Esophagus (tissue), 2 donors: ENCODE measurements around the gene ITPRIPL2. TPM values are rescaled to one million over a fixed set of nuclear protein-coding genes. Genes with fewer than 3 reads are reported as not detected.
A peak's percentile ranks its signal among the peaks of the same experiment; 100 is the strongest.

Experiments
- H3K27ac ChIP-seq, 2 donors: one replicate each; pipeline ENCODE4 v1.5.1; 2013; ENCODE audit warnings: low read depth in 2 of 2, mild to moderate bottlenecking in 2 of 2, inconsistent platforms in 1 of 2, low read length in 1 of 2, moderate library complexity in 1 of 2
- H3K27me3 ChIP-seq, 2 donors: one replicate each; pipeline ENCODE4 v1.6.1; 2013; ENCODE audit warnings: low read length in 2 of 2, control low read depth in 1 of 2, mild to moderate bottlenecking in 1 of 2; ENCODE audit not compliant: insufficient read depth in 2 of 2, control insufficient read depth in 1 of 2
- H3K36me3 ChIP-seq, 2 donors: one replicate each; pipeline ENCODE4 v1.6.1; 2013; ENCODE audit warnings: low read length in 1 of 2; ENCODE audit not compliant: control insufficient read depth in 2 of 2, insufficient read depth in 2 of 2
- H3K4me1 ChIP-seq, 2 donors: one replicate each; pipeline ENCODE4 v1.6.1; 2013; ENCODE audit warnings: low read length in 1 of 2; ENCODE audit not compliant: control insufficient read depth in 2 of 2, insufficient read depth in 2 of 2
- H3K4me3 ChIP-seq, 2 donors: one replicate each; pipeline ENCODE4 v1.5.1; 2013; ENCODE audit warnings: low read length in 2 of 2, mild to moderate bottlenecking in 2 of 2, low read depth in 1 of 2, moderate library complexity in 1 of 2
- H3K9me3 ChIP-seq, 2 donors: one replicate each; pipeline ENCODE4 v1.6.1; 2013; ENCODE audit warnings: mild to moderate bottlenecking in 2 of 2, low read depth in 1 of 2, low read length in 1 of 2, moderate library complexity in 1 of 2; ENCODE audit not compliant: control insufficient read depth in 2 of 2, insufficient read depth in 1 of 2
- WGBS, 2 donors: extraction: QIAGEN DNeasy Blood & Tissue Kit; methylation state at CpG; one replicate each; pipeline ENCODE4 v1.1.7; 2013; 5-methylcytosine and 5-hydroxymethylcytosine counted together
- polyA plus RNA-seq, 2 donors: library from polyadenylated mRNA; stranded (reverse); fragments of 200-250 nt; gene quantifications; one replicate each; pipeline ENCODE4 v1.2.3, GENCODE V29; 2013
- donor health status: healthy with polysubstance abuse.
- donor health status: Bipolar disorder and iron deficiency.

Gene ITPRIPL2
- polyA plus RNA-seq, 2 donors: 10.5 to 13.3 TPM

DNA sequence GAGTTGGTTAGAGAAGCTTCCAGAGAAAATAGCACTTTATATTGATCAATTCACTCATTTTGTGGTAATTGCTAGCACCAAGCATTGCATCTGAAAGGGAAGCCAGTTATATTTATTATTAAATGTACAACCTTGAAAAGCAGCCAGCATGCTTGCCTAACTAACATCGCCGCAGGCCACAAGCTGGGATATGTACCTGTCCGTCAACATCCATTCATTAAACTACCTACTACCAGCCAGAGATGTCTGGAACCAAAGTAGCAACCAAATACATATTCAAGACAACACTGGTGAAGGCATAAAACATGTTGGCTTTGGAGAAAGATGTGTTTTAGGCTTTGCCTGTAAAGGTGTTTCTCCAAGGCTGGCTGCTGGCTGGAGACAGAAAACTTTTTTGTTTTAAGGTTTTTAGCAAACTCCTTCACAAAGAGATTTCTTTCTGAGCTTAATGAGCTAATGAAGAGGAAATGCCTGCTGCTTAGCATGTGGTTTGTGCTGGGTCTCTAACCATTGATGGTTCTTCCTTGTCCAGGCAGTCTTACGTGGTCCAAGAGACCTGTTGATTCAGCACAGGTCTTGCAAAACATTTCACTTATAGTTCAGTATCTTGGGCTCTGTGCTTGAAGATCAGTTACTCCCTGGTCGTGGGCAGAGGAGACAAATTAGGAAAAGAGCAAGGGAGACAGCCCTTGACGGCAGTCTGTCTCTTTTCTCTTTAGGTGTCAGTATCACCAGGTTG, 3.1 kb downstream of the ITPRIPL2 start:
- Histone ChIP-seq H3K27me3 (no peaks in the 10 kb centered on the region), H3K27ac (peak overlapping the region; percentile 26 to 70), H3K4me3 (peak overlapping the region in 1 of 2 donors; percentile 66), H3K9me3 (no peaks in the 10 kb centered on the region), H3K4me1 (peaks cover 7 to 11% of the 10 kb centered on the region in 2 donors), H3K36me3 (peaks cover 0 to 4% of the 10 kb centered on the region in 2 donors)
- WGBS, 2 donors: 31 to 44% methylated on average over 6 of the region's 6 CpGs

DNA sequence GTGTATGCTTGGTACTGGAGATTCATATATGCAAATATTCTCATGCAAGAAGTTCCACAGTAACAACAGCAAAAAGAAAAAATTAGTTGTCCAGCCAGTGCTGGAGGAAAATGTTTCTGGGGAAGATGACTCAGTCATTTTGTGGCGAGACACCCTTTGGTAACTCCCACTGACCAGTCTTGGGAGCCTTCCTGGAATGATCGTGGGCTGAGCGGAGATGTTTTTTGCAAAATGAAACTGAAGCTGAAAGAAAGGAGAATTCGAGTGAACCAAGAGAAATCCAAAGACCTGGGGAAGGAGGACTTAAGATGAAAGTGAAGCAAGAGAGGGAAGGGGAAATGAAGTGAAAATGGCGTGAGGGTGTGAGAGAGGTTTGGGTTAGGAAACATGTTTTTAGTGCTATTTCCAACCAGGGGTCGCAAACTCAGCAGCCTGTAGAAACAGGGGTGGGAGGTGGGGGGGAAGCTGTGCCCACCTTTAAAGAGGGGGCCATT, 5.2 kb downstream of the ITPRIPL2 start:
- H3K4me3 ChIP-seq: peak overlapping the region; percentile 10 to 35
- WGBS, 2 donors: 11 to 41% methylated on average over 6 of the region's 6 CpGs

DNA sequence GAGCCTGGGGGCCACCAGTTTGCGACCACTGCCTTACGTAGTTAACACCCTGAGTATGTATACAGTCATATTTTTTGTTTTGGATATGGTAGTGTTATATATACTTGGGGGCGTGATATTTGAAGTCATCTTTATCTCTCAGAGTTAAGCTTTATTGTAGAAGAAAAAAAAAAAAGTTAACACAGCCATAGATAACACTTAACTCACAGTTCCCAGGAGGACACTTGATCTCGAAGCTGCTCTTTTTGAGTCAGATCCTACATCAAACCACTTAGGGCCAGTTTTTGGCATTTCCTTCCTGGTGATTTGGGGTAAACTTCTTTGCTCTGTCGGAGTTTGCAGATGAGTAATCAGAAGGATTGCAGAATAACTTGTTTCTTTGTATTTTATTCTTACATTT, 5.8 kb downstream of the ITPRIPL2 start:
- 34 to 41% methylated on average over 5 of the region's 5 CpGs for WGBS, 2 donors
- Histone ChIP-seq H3K4me1 (peaks cover 9 to 13% of the 10 kb centered on the region in 2 donors), H3K27me3 (no peaks in the 10 kb centered on the region), H3K4me3 (peak overlapping the region in 1 of 2 donors; percentile 35), H3K9me3 (no peaks in the 10 kb centered on the region), H3K27ac (peak overlapping the region; percentile 85), H3K36me3 (peaks cover 0 to 4% of the 10 kb centered on the region in 2 donors)

More for the DNA sequence above, 5.2 kb downstream of the ITPRIPL2 start:
- Histone ChIP-seq H3K27ac (peak overlapping the region; percentile 85), H3K27me3 (no peaks in the 10 kb centered on the region), H3K9me3 (no peaks in the 10 kb centered on the region), H3K4me1 (peaks cover 9 to 13% of the 10 kb centered on the region in 2 donors), H3K36me3 (peaks cover 0 to 4% of the 10 kb centered on the region in 2 donors)

DNA sequence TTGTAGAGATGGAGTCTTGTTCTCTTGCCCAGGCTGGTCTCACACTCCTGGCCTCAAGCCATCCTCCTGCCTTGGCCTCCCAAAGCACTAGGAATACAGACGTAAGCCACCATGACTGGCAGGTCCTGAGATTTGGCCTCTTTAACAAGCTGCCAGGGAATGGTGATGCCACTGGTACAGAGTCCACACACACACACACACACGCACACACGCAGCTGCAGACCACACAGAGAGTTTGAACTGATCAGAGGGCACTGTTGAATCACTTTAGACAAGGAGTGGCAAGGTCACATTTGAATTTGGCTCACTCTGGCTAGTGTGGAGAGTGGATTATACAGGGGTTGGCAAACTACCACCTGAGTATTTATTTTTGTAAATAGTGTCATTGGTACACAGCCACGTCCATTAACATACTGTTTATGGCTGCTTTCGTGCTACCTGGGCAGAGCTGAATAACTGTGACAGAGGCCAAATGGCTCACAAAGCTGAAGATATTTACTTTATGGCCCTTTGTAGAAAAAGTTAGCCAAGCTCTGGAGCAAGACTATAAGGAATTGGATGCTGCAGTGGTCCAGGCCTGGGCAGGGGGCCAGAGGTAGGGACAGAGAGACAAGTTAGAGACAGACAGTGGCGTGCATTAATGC, 9.9 kb downstream of the ITPRIPL2 start:
- Histone ChIP-seq H3K9me3 (peaks cover 0 to 3% of the 10 kb centered on the region in 2 donors), H3K4me3 (no peak overlapping the region), H3K36me3 (no peaks in the 10 kb centered on the region), H3K4me1 (peaks cover 2 to 3% of the 10 kb centered on the region in 2 donors), H3K27me3 (no peaks in the 10 kb centered on the region), H3K27ac (peak overlapping the region; percentile 43 to 59)
- WGBS, 2 donors: 52 to 53% methylated on average over 6 of the region's 6 CpGs

DNA sequence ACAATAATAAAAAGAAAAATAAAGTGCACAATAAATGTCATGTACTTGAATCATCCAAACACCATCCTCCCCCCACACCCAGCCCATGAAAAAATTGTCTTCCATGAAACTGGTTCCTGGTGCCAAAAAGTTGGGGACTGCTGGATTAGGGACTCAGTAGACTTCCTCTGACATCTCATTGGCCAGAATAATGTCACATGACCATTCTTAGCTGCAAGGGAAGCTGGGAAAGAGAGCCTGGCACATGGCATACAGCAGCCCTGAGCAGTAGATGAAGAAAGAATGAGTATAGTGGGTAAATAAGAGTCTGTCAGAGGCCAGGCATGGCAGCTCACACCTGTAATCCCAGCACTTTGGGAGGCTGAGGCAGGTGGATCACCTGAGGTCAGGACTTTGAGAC, 12.5 kb downstream of the ITPRIPL2 start:
- no peaks in the 10 kb centered on the region for H3K27me3 ChIP-seq
- no peak overlapping the region for H3K4me3 ChIP-seq
- no peak overlapping the region for H3K27ac ChIP-seq
- peaks cover 0 to 3% of the 10 kb centered on the region in 2 donors for H3K9me3 ChIP-seq
- no peaks in the 10 kb centered on the region for H3K36me3 ChIP-seq
- H3K4me1 ChIP-seq: peaks cover 2 to 3% of the 10 kb centered on the region in 2 donors

DNA sequence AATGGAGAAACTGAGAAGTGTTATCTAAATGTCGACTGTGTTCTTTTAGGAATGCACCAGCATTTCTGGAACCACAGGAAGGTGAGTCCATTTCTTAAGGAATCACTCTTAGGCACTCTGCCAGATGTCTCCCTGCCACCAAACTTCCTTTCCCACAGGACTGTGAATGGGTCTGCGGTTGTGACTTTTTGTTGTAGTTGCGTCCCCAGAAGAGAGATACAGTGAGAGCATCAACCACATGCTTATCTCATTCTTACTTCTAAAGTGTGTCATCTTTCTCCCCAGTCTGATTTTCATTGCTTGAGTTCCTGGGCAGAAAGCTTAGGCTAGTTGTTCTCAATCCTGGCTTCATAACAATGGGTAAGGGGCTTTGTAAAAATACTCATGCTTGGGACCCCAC, 13.4 kb downstream of the ITPRIPL2 start:
- Histone ChIP-seq H3K4me1 (peaks cover 0 to 3% of the 10 kb centered on the region in 2 donors), H3K27ac (no peak overlapping the region), H3K4me3 (no peak overlapping the region), H3K27me3 (no peaks in the 10 kb centered on the region), H3K9me3 (peaks cover 0 to 3% of the 10 kb centered on the region in 2 donors), H3K36me3 (no peaks in the 10 kb centered on the region)
- 79 to 83% methylated on average over 3 of the region's 3 CpGs for WGBS, 2 donors

DNA sequence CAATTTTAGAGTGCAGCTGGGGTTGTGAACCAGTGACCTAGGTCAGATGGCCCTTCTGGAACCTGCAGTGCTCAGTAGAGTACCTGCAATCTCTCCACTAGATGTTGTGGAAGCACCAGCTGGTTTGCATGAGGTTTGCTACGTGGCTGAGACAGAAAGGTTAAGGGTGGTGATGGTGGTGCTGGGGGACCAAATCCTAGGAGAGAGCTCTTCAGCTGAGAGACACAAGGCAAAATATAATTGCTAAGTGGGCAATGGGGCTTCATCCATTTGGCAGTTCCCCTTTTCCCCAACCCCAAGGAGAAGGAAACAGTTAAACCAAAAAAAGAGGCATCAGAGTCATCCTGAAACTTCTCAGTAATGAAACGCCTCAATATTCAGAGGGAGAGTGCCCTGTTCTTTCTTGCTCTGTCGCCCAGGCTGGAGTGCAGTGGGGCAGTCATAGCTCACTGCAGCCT, 13.9 kb downstream of the ITPRIPL2 start:
- H3K27ac ChIP-seq: no peak overlapping the region
- H3K4me3 ChIP-seq: no peak overlapping the region
- peaks cover 0 to 3% of the 10 kb centered on the region in 2 donors for H3K9me3 ChIP-seq
- no peaks in the 10 kb centered on the region for H3K36me3 ChIP-seq
- H3K27me3 ChIP-seq: no peaks in the 10 kb centered on the region
- WGBS, 2 donors: 70 to 76% methylated on average over 3 of the region's 3 CpGs
- no peaks in the 10 kb centered on the region for H3K4me1 ChIP-seq

DNA sequence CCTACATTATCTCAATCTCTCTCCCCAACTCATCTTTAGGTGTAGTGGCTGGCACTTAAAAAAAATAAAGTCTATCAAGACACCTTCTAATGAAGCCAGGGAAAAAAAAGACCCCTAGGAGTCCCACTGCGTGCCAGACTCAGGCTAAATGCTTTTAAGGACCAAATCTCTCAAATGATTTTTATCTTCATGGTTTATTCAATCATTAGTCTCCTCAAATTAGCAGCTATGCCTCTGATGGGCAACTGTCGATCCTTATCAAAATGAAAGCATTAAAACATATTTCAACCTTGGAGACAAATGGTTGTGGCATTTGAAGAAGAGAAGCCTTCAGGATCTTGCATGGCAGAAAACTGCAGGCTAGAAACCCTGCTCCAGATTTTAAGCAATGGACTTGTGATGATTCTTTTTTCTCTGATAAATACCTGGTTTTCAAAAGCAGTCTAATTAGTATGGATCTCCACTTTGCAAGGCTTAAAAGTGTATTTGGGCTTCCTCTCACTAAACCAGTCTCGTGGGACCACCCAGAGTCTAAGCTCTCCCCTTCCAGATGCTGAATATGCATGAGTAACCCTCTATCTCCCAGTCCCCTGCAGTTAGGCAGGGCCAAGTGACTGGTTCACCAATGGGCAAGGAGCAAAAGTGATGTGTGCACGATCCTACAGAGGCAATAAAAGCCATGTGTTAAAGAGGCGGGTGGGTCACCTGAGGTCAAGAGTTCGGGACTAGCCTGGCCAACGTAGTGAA, 14.9 kb downstream of the ITPRIPL2 start:
- Histone ChIP-seq H3K4me1 (peaks cover 0 to 2% of the 10 kb centered on the region in 2 donors), H3K36me3 (no peaks in the 10 kb centered on the region), H3K4me3 (no peak overlapping the region), H3K9me3 (peaks cover 0 to 3% of the 10 kb centered on the region in 2 donors), H3K27ac (no peak overlapping the region), H3K27me3 (no peaks in the 10 kb centered on the region)
- WGBS, 2 donors: 76 to 82% methylated on average over 7 of the region's 7 CpGs

DNA sequence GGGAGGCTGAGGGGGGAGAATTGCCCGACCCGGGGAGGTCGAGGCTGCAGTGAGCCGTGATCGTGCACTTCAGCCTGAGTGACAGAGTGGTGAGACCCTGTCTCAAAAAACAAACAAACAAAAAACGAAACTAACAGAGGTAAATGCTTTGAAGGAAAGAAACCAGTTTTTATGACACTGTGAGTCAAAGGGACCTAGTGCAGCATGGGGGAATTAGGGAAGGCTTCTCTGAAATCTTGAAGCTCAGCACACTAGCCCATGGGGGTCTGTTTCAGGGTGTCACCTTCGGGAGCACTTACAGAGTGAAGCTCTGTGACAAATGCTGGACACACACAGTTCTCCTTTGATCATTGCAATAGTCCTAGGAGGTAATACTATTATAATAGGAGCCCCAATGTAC, 16.6 kb downstream of the ITPRIPL2 start:
- Histone ChIP-seq H3K4me1 (peaks cover 0 to 2% of the 10 kb centered on the region in 2 donors), H3K9me3 (peaks cover 0 to 3% of the 10 kb centered on the region in 2 donors), H3K36me3 (no peaks in the 10 kb centered on the region), H3K27me3 (no peaks in the 10 kb centered on the region), H3K4me3 (no peak overlapping the region), H3K27ac (peak overlapping the region; percentile 50 to 84)
- WGBS, 2 donors: 67 to 81% methylated on average over 7 of the region's 7 CpGs
